ENCODE data around the gene USF1. TPM values are rescaled to one million over a fixed set of nuclear protein-coding genes. Genes with fewer than 3 reads are reported as not detected.
A peak's percentile ranks its signal among the peaks of the same experiment; 100 is the strongest.

The USF1 gene
- polyA plus RNA-seq, 1 of the 3 experiments (the other 2 are of a cell fraction): 43.1 TPM

GRCh38 chr1:161083748-161084596, 38.2 kb upstream of the USF1 start:
- Histone ChIP-seq H4K20me1 (ENCODE audit: insufficient read depth) (no peaks in the 10 kb centered on the region), H3K9ac (0 out of 2 replicates have a peak overlapping the region, but pooled peaks have one; percentile 15), H3K4me3 (ENCODE audit: low read depth in 2 of 2, low read length in 1 of 2) (no peak overlapping the region), H3K9me3 (no peaks in the 10 kb centered on the region), H3K36me3 (replicated peaks in 1 of 2; ENCODE audit: control insufficient read depth in 1 of 2, insufficient read depth in 2 of 2, low read length in 1 of 2) (no peaks in the 10 kb centered on the region), H3K27me3 (ENCODE audit: insufficient read depth) (no peaks in the 10 kb centered on the region), H3K4me1 (ENCODE audit: control insufficient read depth in 1 of 2, insufficient read depth in 2 of 2, low read depth in 1 of 2, low read length in 1 of 2) (peaks cover 8 to 13% of the 10 kb centered on the region in 2 experiments; a peak in 2 of 4 replicates), H3K27ac (ENCODE audit: low read depth in 2 of 2, low read length in 1 of 2) (peak overlapping the region in 1 of 2 experiments; percentile 40; a peak in 2 of 4 replicates), H3K79me2 (ENCODE audit: insufficient read depth) (no peaks in the 10 kb centered on the region), H3K4me2 (no peak overlapping the region), H3K9me2 (no peaks in the 10 kb centered on the region), H3F3A (replicated peaks; ENCODE audit: insufficient read depth) (no peaks in the 10 kb centered on the region), H2AFZ (ENCODE audit: low read depth) (peak overlapping the region; percentile 54; the same call in 1 of the 2 replicates)
- DNase-seq: no peak
- TF ChIP-seq ELF1 (IDR thresholded peaks at IDR 0.05) (no peak), YY1 (IDR thresholded peaks at IDR 0.05; ENCODE audit: low read depth) (no peak), ZBTB33 (IDR thresholded peaks at IDR 0.05; ENCODE audit: borderline replicate concordance, low read depth) (no peak), PBX3 (IDR thresholded peaks at IDR 0.05) (no peak), TAF1 (IDR thresholded peaks at IDR 0.05; ENCODE audit: borderline replicate concordance, low read depth, low read length) (no peak), TCF12 (IDR thresholded peaks at IDR 0.05) (no peak), POLR2AphosphoS5 (IDR thresholded peaks at IDR 0.05; ENCODE audit: low read depth, low read length) (no peak), SMC3 (IDR thresholded peaks at IDR 0.05; ENCODE audit: low read depth, low read length) (no peak), MEF2A (IDR thresholded peaks at IDR 0.05; ENCODE audit: borderline replicate concordance, low read depth) (no peak), EZH2phosphoT487 (IDR thresholded peaks at IDR 0.05; ENCODE audit: borderline replicate concordance, low read depth) (no peak), SIN3A (IDR thresholded peaks at IDR 0.05; ENCODE audit: borderline replicate concordance, low read depth, low read length) (no peak), USF2 (IDR thresholded peaks at IDR 0.05; ENCODE audit: borderline replicate concordance, low read depth, low read length) (no peak), REST (IDR thresholded peaks at IDR 0.05; ENCODE audit: low read depth, low read length) (no peak), IRF3 (IDR thresholded peaks at IDR 0.05; ENCODE audit: low read depth, low read length) (no peak), RCOR1 (IDR thresholded peaks at IDR 0.05; ENCODE audit: low read length) (no peak), FOXM1 (IDR thresholded peaks at IDR 0.05; ENCODE audit: low read depth) (no peak), CHD2 (IDR thresholded peaks at IDR 0.05; ENCODE audit: low read length, partially characterized antibody) (no peak), MXI1 (IDR thresholded peaks at IDR 0.05; ENCODE audit: low read depth, low read length) (no peak), CTCF (IDR thresholded peaks at IDR 0.05) (no peak)
- ChIA-PET POLR2A (no interaction called here), CTCF (interaction anchor here (22.7 kb wide), 1 partner anchor 12 kb away, joined by 198 read pairs; the partner anchor contains the start of gene KLHDC9)
- 83% methylated on average over 9 of the region's 10 CpGs for WGBS (ENCODE audit: low lambda C conversion rate)
